SK-N-DZ (cell line): ENCODE measurements around the gene MYEF2.

Experiments
- DNase-seq: peaks from one replicate; pipeline ENCODE4 v3.0.0-alpha.2; 2015; ENCODE audit warnings: low spot score

MYEF2 gene

DNA sequence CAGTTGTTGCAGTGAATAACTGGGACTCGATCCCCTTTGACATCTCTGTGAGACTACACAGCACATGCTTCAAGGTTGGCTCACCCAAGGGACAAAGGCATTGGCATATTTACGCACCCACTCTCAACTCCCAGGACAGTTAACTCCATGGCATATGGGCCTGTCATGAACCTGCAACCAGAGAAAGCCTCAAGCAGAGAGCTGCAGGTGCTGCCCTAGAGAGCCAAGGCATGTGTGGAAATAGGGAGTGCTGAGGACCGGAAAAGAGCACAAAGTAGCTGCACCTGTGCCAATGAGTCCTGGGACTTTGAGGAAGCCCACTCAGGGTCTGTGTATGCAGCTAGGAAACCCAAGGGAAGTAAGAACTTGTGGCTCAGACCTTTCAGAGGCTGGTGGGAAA, 90.3 kb downstream of the MYEF2 start:
- DNase-seq = no peak

DNA sequence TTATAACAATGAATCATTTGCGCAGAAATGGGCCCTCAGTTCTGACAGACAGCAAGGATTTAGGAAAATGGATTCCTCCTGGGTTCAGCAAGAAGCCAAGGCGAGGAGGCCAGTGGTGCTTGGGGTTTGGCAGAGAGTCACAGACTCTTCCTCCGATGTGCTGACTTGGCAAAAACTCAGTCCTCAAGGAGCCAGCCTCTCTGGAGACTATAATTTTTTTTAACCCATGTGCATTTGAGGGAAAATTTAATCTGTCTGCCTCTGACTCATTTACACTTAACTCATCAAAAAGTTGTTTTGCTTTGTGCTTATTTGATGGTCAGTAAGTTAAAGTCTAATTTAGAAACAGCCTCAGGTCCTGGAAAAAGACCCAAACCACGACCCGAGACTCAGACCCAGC, 91.5 kb downstream of the MYEF2 start:
- no peak for DNase-seq

DNA sequence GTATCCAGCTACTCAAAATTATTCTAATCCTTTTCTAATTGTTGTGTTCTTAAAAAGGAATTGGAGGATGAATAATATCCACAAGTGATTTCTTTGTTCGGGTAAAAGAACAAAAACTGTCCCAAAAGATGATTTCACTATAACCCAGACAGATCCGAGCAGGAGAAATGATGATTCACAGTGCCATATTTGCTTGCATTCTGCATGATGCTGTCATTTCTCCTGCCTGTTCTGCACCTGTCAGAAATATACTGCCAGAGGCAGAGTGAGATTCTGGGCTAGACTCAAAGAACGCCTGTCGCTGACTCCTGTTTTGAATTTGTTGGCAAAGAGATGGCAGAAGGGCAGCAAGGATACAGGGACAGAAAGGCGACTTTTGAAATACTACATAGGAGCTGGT, 92.0 kb downstream of the MYEF2 start:
- no peak for DNase-seq

DNA sequence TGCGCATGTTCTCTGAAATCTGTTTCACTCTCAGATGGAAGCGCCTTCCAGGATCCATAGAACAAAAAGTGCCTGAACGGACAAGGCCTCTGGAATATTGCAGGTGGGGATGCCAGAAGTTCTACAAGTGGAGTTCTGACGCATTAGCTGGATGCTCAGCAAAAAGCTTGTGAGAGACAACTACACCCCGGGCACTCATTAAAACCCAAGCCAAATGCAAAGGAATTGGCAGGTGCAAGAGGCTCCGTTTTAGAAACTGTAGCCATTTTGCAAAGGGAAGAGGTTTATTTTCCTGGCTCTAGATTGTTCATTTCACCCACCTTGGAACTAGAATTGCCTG, 92.5 kb downstream of the MYEF2 start:
- DNase-seq = no peak

GRCh38 chr15:48084759-48085590, 93.1 kb downstream of the MYEF2 start:
- DNase-seq = peak; percentile 70
